Measurements from ENCODE around the gene ST6GAL1. TPM values are rescaled to one million over a fixed set of nuclear protein-coding genes. Genes with fewer than 3 reads are reported as not detected.
"Not testable (repeated sequence)": the region's sequence is repeated elsewhere in the genome, so short reads cannot be mapped to it uniquely, and the experiment has no call there.

Gene ST6GAL1
- total RNA-seq, 4 donors from 2014 or later: 51.3 to 113 (median 65.5) TPM

- no peak for DNase-seq (ENCODE audit: low spot score)
- TF ChIP-seq, protein P1, sequence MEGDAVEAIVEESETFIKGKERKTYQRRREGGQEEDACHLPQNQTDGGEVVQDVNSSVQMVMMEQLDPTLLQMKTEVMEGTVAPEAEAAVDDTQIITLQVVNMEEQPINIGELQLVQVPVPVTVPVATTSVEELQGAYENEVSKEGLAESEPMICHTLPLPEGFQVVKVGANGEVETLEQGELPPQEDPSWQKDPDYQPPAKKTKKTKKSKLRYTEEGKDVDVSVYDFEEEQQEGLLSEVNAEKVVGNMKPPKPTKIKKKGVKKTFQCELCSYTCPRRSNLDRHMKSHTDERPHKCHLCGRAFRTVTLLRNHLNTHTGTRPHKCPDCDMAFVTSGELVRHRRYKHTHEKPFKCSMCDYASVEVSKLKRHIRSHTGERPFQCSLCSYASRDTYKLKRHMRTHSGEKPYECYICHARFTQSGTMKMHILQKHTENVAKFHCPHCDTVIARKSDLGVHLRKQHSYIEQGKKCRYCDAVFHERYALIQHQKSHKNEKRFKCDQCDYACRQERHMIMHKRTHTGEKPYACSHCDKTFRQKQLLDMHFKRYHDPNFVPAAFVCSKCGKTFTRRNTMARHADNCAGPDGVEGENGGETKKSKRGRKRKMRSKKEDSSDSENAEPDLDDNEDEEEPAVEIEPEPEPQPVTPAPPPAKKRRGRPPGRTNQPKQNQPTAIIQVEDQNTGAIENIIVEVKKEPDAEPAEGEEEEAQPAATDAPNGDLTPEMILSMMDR (IDR thresholded peaks at IDR 0.05): no peak
- no peak for ATAC-seq (ENCODE audit: low FRiP score)
These were observed 41.8 kb upstream of the ST6GAL1 start for GRCh38 chr3:186888569-186888968.

GRCh38 chr3:186889698-186890097, 40.6 kb upstream of the ST6GAL1 start:
- not testable (repeated sequence) for DNase-seq (ENCODE audit: low spot score); ATAC-seq (ENCODE audit: low FRiP score)

GRCh38 chr3:186890911-186891310, 39.4 kb upstream of the ST6GAL1 start:
- TF ChIP-seq, protein P1 (IDR thresholded peaks at IDR 0.05): no peak
- ATAC-seq (ENCODE audit: low FRiP score) (no peak), DNase-seq (ENCODE audit: low spot score) (no peak)

DNA sequence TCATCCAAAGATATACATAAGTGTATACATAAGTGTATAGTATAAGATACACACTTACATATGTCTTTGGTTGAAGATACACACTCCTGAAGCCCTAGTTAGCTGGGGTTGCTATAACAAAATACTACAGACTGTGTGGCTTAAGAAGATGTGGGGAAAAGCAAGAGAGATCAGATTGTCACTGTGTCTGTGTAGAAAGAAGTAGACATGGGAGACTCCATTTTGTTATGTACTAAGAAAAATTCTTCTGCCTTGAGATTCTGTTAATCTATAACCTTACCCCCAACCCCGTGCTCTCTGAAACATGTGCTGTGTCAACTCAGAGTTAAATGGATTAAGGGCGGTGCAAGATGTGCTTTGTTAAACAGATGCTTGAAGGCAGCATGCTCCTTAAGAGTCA, 37.3 kb upstream of the ST6GAL1 start:
- DNase-seq (ENCODE audit: low spot score); ATAC-seq (ENCODE audit: low FRiP score): not testable (repeated sequence)

GRCh38 chr3:186895406-186895805, 34.9 kb upstream of the ST6GAL1 start:
- TF ChIP-seq, protein P1 (IDR thresholded peaks at IDR 0.05): no peak
- ATAC-seq (ENCODE audit: low FRiP score): no peak

GRCh38 chr3:186896006-186896405, 34.3 kb upstream of the ST6GAL1 start:
- TF ChIP-seq, protein P1 (IDR thresholded peaks at IDR 0.05): no peak
- DNase-seq (ENCODE audit: low spot score) (no peak), ATAC-seq (ENCODE audit: low FRiP score) (no peak)

More at GRCh38 chr3:186895406-186895805, 34.9 kb upstream of the ST6GAL1 start:
- no peak for DNase-seq (ENCODE audit: low spot score)

- no peak for DNase-seq (ENCODE audit: low spot score)
- ATAC-seq (ENCODE audit: low FRiP score): no peak
- TF ChIP-seq, protein P1 (IDR thresholded peaks at IDR 0.05): no peak
These were observed 33.5 kb upstream of the ST6GAL1 start for GRCh38 chr3:186896875-186897274.

DNA sequence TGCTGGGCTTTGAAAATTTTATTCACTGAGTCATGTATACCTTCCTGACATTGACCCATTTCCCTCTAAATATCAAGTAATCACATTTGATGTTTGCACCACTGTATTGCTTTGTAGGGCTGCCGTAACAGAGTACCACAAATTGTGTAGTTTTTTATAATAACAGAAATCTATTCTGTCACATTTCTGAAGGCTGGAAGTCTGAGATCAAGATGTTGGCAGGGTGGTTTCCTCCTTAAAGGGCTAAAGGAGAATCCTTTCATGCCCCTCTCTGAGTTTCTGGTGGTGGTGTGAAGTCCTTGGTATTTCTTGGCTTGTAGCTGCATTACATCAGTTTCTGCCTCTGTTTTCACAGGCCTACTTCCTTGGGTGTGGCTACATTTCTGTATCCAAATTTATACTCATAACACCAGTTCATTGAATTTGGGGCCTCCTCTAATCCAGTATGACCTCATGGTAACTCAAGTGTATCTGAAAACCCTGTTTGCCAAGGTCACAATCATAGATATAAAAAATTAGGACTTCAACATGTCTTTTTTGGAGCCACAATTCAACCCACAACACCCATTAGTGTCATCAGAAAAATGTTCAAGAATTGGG, 29.1 kb upstream of the ST6GAL1 start:
- ATAC-seq (ENCODE audit: low FRiP score): no peak
- TF ChIP-seq, protein P1 (IDR thresholded peaks at IDR 0.05): no peak
- DNase-seq (ENCODE audit: low spot score): no peak
